ENCODE results near the gene TNFRSF25. TPM values are rescaled to one million over a fixed set of nuclear protein-coding genes. Genes with fewer than 3 reads are reported as not detected.

Gene TNFRSF25
- total and polyA plus RNA-seq, 2 of the 8 experiments (the other 6 are each of a cell fraction or from before 2014, with no cell fraction given), result 10.7 to 19.5 TPM

GRCh38 chr1:6419804-6420453 lies 46.0 kb downstream of the TNFRSF25 start, which contains the start of gene HES2:
Gene HES2 (minus strand): TSS chr1:6419919. CDS start chr1:6419820, 99 bp downstream.
- Histone ChIP-seq H2AFZ (ENCODE audit: low read length) (no peak within 1 kb of the TSS; the same call in 1 of the 2 replicates), H3K79me2 (ENCODE audit: control insufficient read depth in 1 of 2, insufficient read depth in 2 of 2, low read length in 2 of 2) (no peaks in the 10 kb centered on the region)
- 4% methylated on average over 27 of the region's 62 CpGs; no CpG with 5 or more reads in 1 of the 2 experiments for WGBS, 2 experiments (ENCODE audit: extremely low coverage in 1 of 2, insufficient coverage in 1 of 2, insufficient read length in 1 of 2, insufficient replicate concordance in 2 of 2, low coverage in 1 of 2, low lambda C conversion rate in 2 of 2, missing lambda C conversion rate in 1 of 2)
- TF ChIP-seq TEAD4 (IDR thresholded peaks at IDR 0.05; ENCODE audit: low read depth, low read length), result no peak
- TF ChIP-seq TBP (IDR thresholded peaks at IDR 0.05; ENCODE audit: low read depth, low read length), result no peak
- TF ChIP-seq SIN3A (conservative IDR thresholded peaks at IDR 0.05 in 1 of 2, IDR thresholded peaks at IDR 0.05 in 1 of 2; ENCODE audit: low read depth in 1 of 2, low read length in 2 of 2), result 0 out of 4 replicates have a peak, but pooled peaks of 1 of the 2 experiments have one; percentile 27
- TF ChIP-seq E2F6 (IDR thresholded peaks at IDR 0.05), result 0 out of 2 replicates have a peak, but pooled peaks have one; percentile 20
- TF ChIP-seq ZNF274 (IDR thresholded peaks at IDR 0.05; ENCODE audit: borderline replicate concordance, extremely low read depth, low read length), result no peak
- peak; percentile 17 for TF ChIP-seq EZH2 (IDR thresholded peaks at IDR 0.05; ENCODE audit: low read depth, low read length, severe bottlenecking)
- TF ChIP-seq MAFK (IDR thresholded peaks at IDR 0.05; ENCODE audit: low read depth, low read length), result no peak
- no peak for TF ChIP-seq TAF7 (optimal IDR thresholded peaks at IDR 0.05; ENCODE audit: borderline replicate concordance, low read depth, low read length)
- no peak for TF ChIP-seq KDM1A (IDR thresholded peaks at IDR 0.05; ENCODE audit: borderline replicate concordance, low read length)
- TF ChIP-seq KDM4A (IDR thresholded peaks at IDR 0.05; ENCODE audit: low read depth, low read length, severe bottlenecking), result peak; percentile 49

More at GRCh38 chr1:6419804-6420453, 46.0 kb downstream of the TNFRSF25 start, which contains the start of gene HES2:
- H3K79me1 ChIP-seq (ENCODE audit: low read depth, low read length), result no peaks in the 10 kb centered on the region
- peak within 1 kb of the TSS; percentile 72 to 86 for H3K4me2 ChIP-seq (ENCODE audit: insufficient read depth in 1 of 2, low read depth in 2 of 2, low read length in 2 of 2)
- no peak within 1 kb of the TSS for H4K91ac ChIP-seq (replicated peaks; ENCODE audit: insufficient read length, low read length)
- H3K36me3 ChIP-seq (ENCODE audit: control insufficient read depth in 2 of 4, insufficient read depth in 4 of 4, low read length in 3 of 4), result peaks cover 0 to 11% (median 0%) of the 10 kb centered on the region in 4 experiments; a peak in 1 of 8 replicates
- H3K4me3 ChIP-seq (ENCODE audit: extremely low read depth in 1 of 4, insufficient read depth in 2 of 4, low read depth in 3 of 4, low read length in 4 of 4), result peak within 1 kb of the TSS; percentile 32 to 60 (median 38)
- FAIRE-seq (no peak), DNase-seq (ENCODE audit: low read depth in 1 of 2, low spot score in 2 of 2) (peak in 1 of 2 experiments; percentile 82)
- peak within 1 kb of the TSS; percentile 31; the same call in 1 of the 2 replicates for H4K8ac ChIP-seq (ENCODE audit: extremely low read depth, insufficient read depth, low read length)
- H3K23ac ChIP-seq (ENCODE audit: insufficient read length), result no peak within 1 kb of the TSS
- no peak within 1 kb of the TSS for H3K56ac ChIP-seq (replicated peaks; ENCODE audit: insufficient read length, low read depth, low read length)
- no peak within 1 kb of the TSS for H3K9ac ChIP-seq (replicated peaks in 1 of 4; ENCODE audit: extremely low read depth in 1 of 4, low read depth in 3 of 4, low read length in 3 of 4)
- H3K9me3 ChIP-seq (ENCODE audit: insufficient read depth in 2 of 2, low read depth in 1 of 2, low read length in 1 of 2), result no peaks in the 10 kb centered on the region
- no peak within 1 kb of the TSS for H3K14ac ChIP-seq (ENCODE audit: insufficient read length)
- no peak within 1 kb of the TSS for H2AK5ac ChIP-seq (ENCODE audit: low read depth, low read length)
- peak within 1 kb of the TSS; percentile 32 for H3K18ac ChIP-seq (ENCODE audit: extremely low read depth, low read length)
- H2BK12ac ChIP-seq (ENCODE audit: low read depth, low read length), result 0 out of 2 replicates have a peak within 1 kb of the TSS, but pooled peaks have one; percentile 71
- CTCF ChIA-PET (ENCODE audit: partially characterized antibody), result interaction anchor here (0.6 to 58.4 kb wide), 14 partner anchors 14 to 214 kb away, joined by 3 to 1769 read pairs (median 6); partner anchors contain the start of gene RNF207
- no peak within 1 kb of the TSS for H3K27ac ChIP-seq (ENCODE audit: low read depth, low read length)
- no peak within 1 kb of the TSS for H2BK5ac ChIP-seq (ENCODE audit: low read depth, low read length)
- H3K23me2 ChIP-seq (ENCODE audit: low read depth, low read length), result peaks cover 16% of the 10 kb centered on the region; the same call in 1 of the 2 replicates
- H4K5ac ChIP-seq (ENCODE audit: insufficient read length, low read depth, low read length), result no peak within 1 kb of the TSS
- H4K20me1 ChIP-seq (replicated peaks in 1 of 2; ENCODE audit: control insufficient read depth in 1 of 2, insufficient read depth in 2 of 2, low read length in 2 of 2), result peaks cover 0 to 9% of the 10 kb centered on the region in 2 experiments
- no peak within 1 kb of the TSS for H2BK120ac ChIP-seq (replicated peaks; ENCODE audit: low read depth, low read length)
- peaks cover under 1 to 30% (median 11%) of the 10 kb centered on the region in 4 experiments for H3K4me1 ChIP-seq (replicated peaks in 1 of 4; ENCODE audit: control insufficient read depth in 3 of 4, insufficient read depth in 4 of 4, low read length in 3 of 4)
- H2BK15ac ChIP-seq (ENCODE audit: low read length), result peak within 1 kb of the TSS; percentile 46; the same call in 1 of the 2 replicates
- no peak within 1 kb of the TSS for H2BK20ac ChIP-seq (ENCODE audit: low read length)
- H3K4ac ChIP-seq (replicated peaks; ENCODE audit: insufficient read length, low read depth, low read length), result no peak within 1 kb of the TSS
- POLR2A ChIA-PET (ENCODE audit: partially characterized antibody), result interaction anchor here (0.6 to 2.5 kb wide), 8 partner anchors 8 to 183 kb away, joined by 3 to 8 read pairs (median 4); partner anchors contain the start of gene ACOT7
- H3K27me3 ChIP-seq (replicated peaks in 1 of 4; ENCODE audit: control insufficient read depth in 3 of 4, extremely low read depth in 1 of 4, insufficient read depth in 3 of 4, low read length in 3 of 4), result peaks cover 69 to 97% (median 91%) of the 10 kb centered on the region in 4 experiments

All from H1 (cell line).